GM12878 (cell line): ENCODE measurements around the gene ZDHHC19. TPM values are rescaled to one million over a fixed set of nuclear protein-coding genes. Genes with fewer than 3 reads are reported as not detected.

Experiments used
- ATAC-seq: fragments of 200-7000 bp; cut with Tn5 transposase; 3 replicates; pipeline ENCODE4 v1.9.1; 2020; ENCODE audit warnings: mild to moderate bottlenecking, moderate library complexity
- BruUV-seq: library from RNA; stranded (reverse); fragments of 400-500 nt; replicated peaks from 2 replicates; lab custom pipeline; 2021; lab: Mats Ljungman, UMichigan
- CTCF ChIA-PET: fragments of 300-600 bp; sonication (Branson Sonifier 250); formaldehyde crosslinking; extraction: SDS; loops from one replicate; lab custom pipeline; 2021; ENCODE audit warnings: inconsistent platforms; lab: Yijun Ruan, JAX
- POLR2A ChIA-PET: fragments of 350-600 bp; formaldehyde crosslinking; extraction: SDS; loops from one replicate; lab custom pipeline; 2021; ENCODE audit warnings: inconsistent platforms; lab: Charles Lee
- RAD21 ChIA-PET: fragments of 300-600 bp; sonication (Branson Sonifier 250); formaldehyde crosslinking; loops from one replicate; lab custom pipeline; 2023; ENCODE audit warnings: antibody characterized with exemption; ENCODE audit not compliant: unreplicated experiment; lab: Charles Lee
- SMC1A ChIA-PET: fragments of 300-600 bp; sonication (Branson Sonifier 250); formaldehyde crosslinking; loops from one replicate; lab custom pipeline; 2023; ENCODE audit not compliant: unreplicated experiment, uncharacterized antibody; lab: Charles Lee
- DNase-seq: peaks from one replicate; pipeline ENCODE4 v3.0.0-alpha.2; 2011; ENCODE audit warnings: low read depth, low spot score
- FAIRE-seq: peaks from 3 replicates; lab custom pipeline; 2011; peaks lifted over from hg19 to GRCh38; lab: Jason Lieb, UNC
- H2AFZ ChIP-seq: 2 replicates; pipeline ENCODE4 v1.6.0; 2011; ENCODE audit warnings: low read depth, low read length, control low read depth; ENCODE audit not compliant: control insufficient read depth
- H3K27ac ChIP-seq: 2 replicates; pipeline ENCODE4 v1.5.1; 2011; ENCODE audit warnings: control low read depth; ENCODE audit not compliant: control insufficient read depth, insufficient read depth
- H3K27me3 ChIP-seq, 2 experiments: replicated peaks in 1 of 2; 2 replicates each; pipeline versions ENCODE4 v1.6.0 to v1.6.1; 2011; ENCODE audit warnings: low read length in 1 of 2; ENCODE audit not compliant: control insufficient read depth in 2 of 2, insufficient read depth in 2 of 2
- H3K36me3 ChIP-seq, 2 experiments: 2 replicates each; pipeline ENCODE4 v1.5.1; 2011; ENCODE audit warnings: low read length in 1 of 2; ENCODE audit not compliant: control insufficient read depth in 2 of 2, insufficient read depth in 2 of 2
- H3K4me1 ChIP-seq: 2 replicates; pipeline ENCODE4 v1.6.1; 2011; ENCODE audit warnings: mild to moderate bottlenecking, low read length, moderate library complexity, mixed read lengths; ENCODE audit not compliant: control insufficient read depth, insufficient read depth
- H3K4me2 ChIP-seq: 2 replicates; pipeline ENCODE4 v1.6.0; 2011; ENCODE audit warnings: control low read depth; ENCODE audit not compliant: control insufficient read depth, insufficient read depth
- H3K4me3 ChIP-seq: fragments of 200-600 bp; sonication (generic); 2 replicates; pipeline ENCODE4 v1.5.1; 2016
- H3K79me2 ChIP-seq: 2 replicates; pipeline ENCODE4 v1.6.0; 2011; ENCODE audit warnings: low read length; ENCODE audit not compliant: control insufficient read depth, insufficient read depth
- H3K9ac ChIP-seq: 2 replicates; pipeline ENCODE4 v1.8.0; 2011; ENCODE audit warnings: low read length, control low read depth, mixed read lengths; ENCODE audit not compliant: control insufficient read depth, insufficient read depth
- H3K9me3 ChIP-seq: replicated peaks from 3 replicates; pipeline ENCODE4 v1.5.1; 2011; ENCODE audit warnings: mild to moderate bottlenecking, low read length; ENCODE audit not compliant: control insufficient read depth, insufficient read depth
- H4K20me1 ChIP-seq: 2 replicates; pipeline ENCODE4 v1.6.0; 2011; ENCODE audit not compliant: control insufficient read depth, insufficient read depth
- ATF7 ChIP-seq: fragments of 450-650 bp; IDR thresholded peaks from 2 replicates; pipeline ENCODE4 v1.6.1; 2016; ENCODE audit warnings: low read depth, mild to moderate bottlenecking
- BCL11A ChIP-seq: IDR thresholded peaks from 2 replicates; pipeline ENCODE4 v1.6.1; 2011; ENCODE audit warnings: low read depth, low read length
- BHLHE40 ChIP-seq, 2 experiments: fragments of 450-650 bp in 1 of 2; IDR thresholded peaks; 2 replicates each; pipeline ENCODE4 v1.6.1; 2011 to 2017; ENCODE audit warnings: low read depth in 2 of 2, borderline replicate concordance in 1 of 2, improper control_type of control experiment in 1 of 2, low read length in 1 of 2, mild to moderate bottlenecking in 1 of 2
- CBFB ChIP-seq: IDR thresholded peaks from 2 replicates; pipeline ENCODE4 v1.6.1; 2016; ENCODE audit warnings: antibody characterized with exemption, low read depth
- E2F4 ChIP-seq: IDR thresholded peaks from 2 replicates; pipeline ENCODE4 v1.6.1; 2012; ENCODE audit warnings: low read depth, low read length, improper control_type of control experiment
- IKZF1 ChIP-seq: fragments of 450-650 bp; conservative IDR thresholded peaks from 2 replicates; pipeline ENCODE4 v1.6.1; 2017; ENCODE audit warnings: antibody characterized with exemption, mild to moderate bottlenecking
- IKZF2 ChIP-seq, 2 experiments: fragments of 450-650 bp; IDR thresholded peaks; 2 replicates each; pipeline ENCODE4 v1.6.1; 2017; ENCODE audit warnings: mild to moderate bottlenecking in 2 of 2, moderate library complexity in 2 of 2
- IRF4 ChIP-seq: IDR thresholded peaks from 2 replicates; pipeline ENCODE4 v1.6.1; 2011; ENCODE audit warnings: low read depth, low read length
- MEF2A ChIP-seq: IDR thresholded peaks from 2 replicates; pipeline ENCODE4 v1.6.1; 2011; ENCODE audit warnings: low read depth, mild to moderate bottlenecking, low read length, moderate library complexity; ENCODE audit not compliant: insufficient read depth
- MTA2 ChIP-seq: fragments of 450-650 bp; IDR thresholded peaks from 2 replicates; pipeline ENCODE4 v1.6.1; 2016; ENCODE audit warnings: low read depth, mild to moderate bottlenecking, moderate library complexity
- NFIC ChIP-seq: IDR thresholded peaks from 2 replicates; pipeline ENCODE4 v1.6.1; 2012; ENCODE audit warnings: low read depth, mild to moderate bottlenecking, inconsistent platforms, low read length, moderate library complexity
- NR2F1 ChIP-seq: fragments of 450-650 bp; conservative IDR thresholded peaks from 2 replicates; pipeline ENCODE4 v1.6.1; 2017; ENCODE audit warnings: mild to moderate bottlenecking
- RCOR1 ChIP-seq: conservative IDR thresholded peaks from 2 replicates; pipeline ENCODE4 v1.6.1; 2012; ENCODE audit warnings: low read depth, low read length, improper control_type of control experiment
- RUNX3 ChIP-seq: IDR thresholded peaks from 2 replicates; pipeline ENCODE4 v1.6.1; 2012; ENCODE audit warnings: low read length, inconsistent platforms
- SMAD1 ChIP-seq: fragments of 450-650 bp; IDR thresholded peaks from 2 replicates; pipeline ENCODE4 v1.6.1; 2018; ENCODE audit warnings: mild to moderate bottlenecking, low read depth; ENCODE audit not compliant: partially characterized antibody
- SREBF1 ChIP-seq: IDR thresholded peaks from 2 replicates; pipeline ENCODE4 v1.6.1; 2012; ENCODE audit warnings: mild to moderate bottlenecking, low read length
- SRF ChIP-seq, 2 experiments: IDR thresholded peaks; 2 replicates each; pipeline ENCODE4 v1.6.1; 2011; ENCODE audit warnings: low read depth in 2 of 2, low read length in 2 of 2, mild to moderate bottlenecking in 1 of 2, moderate library complexity in 1 of 2
- WRNIP1 ChIP-seq: IDR thresholded peaks from 2 replicates; pipeline ENCODE4 v1.6.1; 2011; ENCODE audit warnings: low read depth, low read length, improper control_type of control experiment, borderline replicate concordance
- WGBS: methylation state at CpG from one replicate; pipeline ENCODE4 v1.1.6; 2016; ENCODE audit warnings: low lambda C conversion rate; ENCODE audit not compliant: insufficient replicate concordance, insufficient coverage; ENCODE audit errors: missing lambda C conversion rate; 5-methylcytosine and 5-hydroxymethylcytosine counted together
- in situ Hi-C: fragments of 300-500 bp; cut with MboI; formaldehyde crosslinking; loops from 9 replicates; pipeline ENCODE4 v1.14.3; 2018; ENCODE audit warnings: mixed read lengths
- intact Hi-C: fragments of 100-400 bp; cut with micrococcal nuclease; formaldehyde crosslinking; loops from one replicate; pipeline ENCODE4 v1.14.2; 2022; ENCODE audit not compliant: unreplicated experiment
- polyA plus RNA-seq, 11 experiments: library from polyadenylated mRNA; depleted of rRNA in 4 of 11; unstranded in 6 of 11; stranded (reverse) in 5 of 11; fragments of >200 nt; fragmentation: Nextera tagmentation in 4 of 11; fragmentation: Illumina TruSeq in 1 of 11; extraction: Ambion mirVana in 4 of 11; extraction: Trizol in 1 of 11; gene quantifications; 1 replicate in 1 of 11; 2 replicates in 10 of 11; pipeline versions ENCODE4 v1.2.1 to v1.2.3, GENCODE V29; 2011 to 2016; ENCODE audit warnings: inconsistent platforms in 2 of 11, missing spikeins in 2 of 11, low read depth in 1 of 11
- total RNA-seq, 4 experiments: library from RNA; depleted of rRNA in 3 of 4; stranded (reverse); fragments of >200 nt in 3 of 4; fragmentation: Illumina TruSeq in 1 of 4; extraction: Trizol in 1 of 4; gene quantifications; 2 replicates each; pipeline versions ENCODE4 v1.2.1 to v1.2.3, GENCODE V29; 2013 to 2021
- TF ChIP-seq, protein P1 (sequence below): fragments of 450-650 bp; IDR thresholded peaks from 2 replicates; pipeline ENCODE4 v1.6.1; 2017; ENCODE audit warnings: antibody characterized with exemption, mild to moderate bottlenecking, moderate library complexity
- TF ChIP-seq, protein P2 (sequence below): fragments of 450-650 bp; IDR thresholded peaks from 2 replicates; pipeline ENCODE4 v1.6.1; 2016; ENCODE audit warnings: mild to moderate bottlenecking

ZDHHC19 gene
- total and polyA plus RNA-seq, 10 of the 15 experiments (the other 5 are each of a cell fraction or from before 2014, with no cell fraction given): 0.26 TPM; not detected in 9

GRCh38 chr3:196235452-196236122 is 24.4 kb upstream of the ZDHHC19 start:
- TSS peak; percentile 25 for BruUV-seq
- H3K9ac ChIP-seq: no peak overlapping the region
- no peaks in the 10 kb centered on the region for H3K9me3 ChIP-seq
- no peak overlapping the region for H3K4me2 ChIP-seq
- H3K79me2 ChIP-seq: no peaks in the 10 kb centered on the region
- ChIA-PET RAD21 (interaction anchor here (1.0 kb wide), 1 partner anchor 16 kb away, joined by 3 read pairs; no protein-coding TSS in a partner anchor), POLR2A (interaction anchor here (1.6 kb wide), 1 partner anchor 17 kb away, joined by 3 read pairs; no protein-coding TSS in a partner anchor), SMC1A (interaction anchor here (1.0 to 1.6 kb wide), 6 partner anchors 18 to 164 kb away, joined by 3 to 4 read pairs (median 4); no protein-coding TSS in a partner anchor), CTCF (interaction anchor here (1.0 to 1.8 kb wide), 3 partner anchors 10 to 287 kb away, joined by 3 to 5 read pairs (median 4); no protein-coding TSS in a partner anchor)
- 60% methylated on average over 12 of the region's 12 CpGs for WGBS
- ATAC-seq (peak; percentile 54), FAIRE-seq (no peak), DNase-seq (no peak)
- peaks cover 0 to 2% of the 10 kb centered on the region in 2 experiments; a peak in 3 of 4 replicates for H3K36me3 ChIP-seq
- intact Hi-C loops (no loop called here), in situ Hi-C loops (no loop called here)
- no peak overlapping the region for H3K27ac ChIP-seq
- no peak overlapping the region for H2AFZ ChIP-seq
- no peaks in the 10 kb centered on the region for H4K20me1 ChIP-seq
- H3K4me1 ChIP-seq: peaks cover 28% of the 10 kb centered on the region
- H3K4me3 ChIP-seq: no peak overlapping the region
- no peaks in the 10 kb centered on the region for H3K27me3 ChIP-seq
- TF ChIP-seq RCOR1: no peak
- no peak for TF ChIP-seq SMAD1
- peak; percentile 80 for TF ChIP-seq RUNX3
- TF ChIP-seq SRF (IDR thresholded peaks at IDR 0.05; ENCODE audit: low read depth in 2 of 2, low read length in 2 of 2): no peak
- TF ChIP-seq NFIC: 0 out of 2 replicates have a peak, but pooled peaks have one; percentile 20
- no peak for TF ChIP-seq ATF7
- peak; percentile 53 to 80; a peak in 3 of 4 replicates for TF ChIP-seq BHLHE40 (IDR thresholded peaks at IDR 0.05; ENCODE audit: borderline replicate concordance in 1 of 2, low read depth in 2 of 2, low read length in 1 of 2)
- no peak for TF ChIP-seq CBFB
- TF ChIP-seq, protein P1, sequence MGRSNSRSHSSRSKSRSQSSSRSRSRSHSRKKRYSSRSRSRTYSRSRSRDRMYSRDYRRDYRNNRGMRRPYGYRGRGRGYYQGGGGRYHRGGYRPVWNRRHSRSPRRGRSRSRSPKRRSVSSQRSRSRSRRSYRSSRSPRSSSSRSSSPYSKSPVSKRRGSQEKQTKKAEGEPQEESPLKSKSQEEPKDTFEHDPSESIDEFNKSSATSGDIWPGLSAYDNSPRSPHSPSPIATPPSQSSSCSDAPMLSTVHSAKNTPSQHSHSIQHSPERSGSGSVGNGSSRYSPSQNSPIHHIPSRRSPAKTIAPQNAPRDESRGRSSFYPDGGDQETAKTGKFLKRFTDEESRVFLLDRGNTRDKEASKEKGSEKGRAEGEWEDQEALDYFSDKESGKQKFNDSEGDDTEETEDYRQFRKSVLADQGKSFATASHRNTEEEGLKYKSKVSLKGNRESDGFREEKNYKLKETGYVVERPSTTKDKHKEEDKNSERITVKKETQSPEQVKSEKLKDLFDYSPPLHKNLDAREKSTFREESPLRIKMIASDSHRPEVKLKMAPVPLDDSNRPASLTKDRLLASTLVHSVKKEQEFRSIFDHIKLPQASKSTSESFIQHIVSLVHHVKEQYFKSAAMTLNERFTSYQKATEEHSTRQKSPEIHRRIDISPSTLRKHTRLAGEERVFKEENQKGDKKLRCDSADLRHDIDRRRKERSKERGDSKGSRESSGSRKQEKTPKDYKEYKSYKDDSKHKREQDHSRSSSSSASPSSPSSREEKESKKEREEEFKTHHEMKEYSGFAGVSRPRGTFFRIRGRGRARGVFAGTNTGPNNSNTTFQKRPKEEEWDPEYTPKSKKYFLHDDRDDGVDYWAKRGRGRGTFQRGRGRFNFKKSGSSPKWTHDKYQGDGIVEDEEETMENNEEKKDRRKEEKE: no peak
- peak; percentile 44 to 48; a peak in 2 of 4 replicates for TF ChIP-seq IKZF2 (IDR thresholded peaks at IDR 0.05)
- TF ChIP-seq BCL11A: peak; percentile 36; the same call in 1 of the 2 replicates
- TF ChIP-seq MEF2A: no peak
- TF ChIP-seq SREBF1: no peak
- peak; percentile 38; the same call in 1 of the 2 replicates for TF ChIP-seq NR2F1
- peak; percentile 43; the same call in 1 of the 2 replicates for TF ChIP-seq MTA2
- TF ChIP-seq, protein P2, sequence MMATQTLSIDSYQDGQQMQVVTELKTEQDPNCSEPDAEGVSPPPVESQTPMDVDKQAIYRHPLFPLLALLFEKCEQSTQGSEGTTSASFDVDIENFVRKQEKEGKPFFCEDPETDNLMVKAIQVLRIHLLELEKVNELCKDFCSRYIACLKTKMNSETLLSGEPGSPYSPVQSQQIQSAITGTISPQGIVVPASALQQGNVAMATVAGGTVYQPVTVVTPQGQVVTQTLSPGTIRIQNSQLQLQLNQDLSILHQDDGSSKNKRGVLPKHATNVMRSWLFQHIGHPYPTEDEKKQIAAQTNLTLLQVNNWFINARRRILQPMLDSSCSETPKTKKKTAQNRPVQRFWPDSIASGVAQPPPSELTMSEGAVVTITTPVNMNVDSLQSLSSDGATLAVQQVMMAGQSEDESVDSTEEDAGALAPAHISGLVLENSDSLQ: peak; percentile 50; the same call in 1 of the 2 replicates
- TF ChIP-seq IKZF1: peak; percentile 48; the same call in 1 of the 2 replicates
- no peak for TF ChIP-seq WRNIP1
- TF ChIP-seq IRF4: no peak
- TF ChIP-seq E2F4: no peak
